NT2/D1 (cell line): Measurements from ENCODE around the gene TMPRSS11B.

Source experiments
- DNase-seq: peaks from one replicate; pipeline ENCODE4 v3.0.0-alpha.2; 2011; ENCODE audit warnings: low read depth, low spot score
- H3K27me3 ChIP-seq: 2 replicates; pipeline ENCODE4 v1.6.0; 2011; ENCODE audit warnings: mild to moderate bottlenecking; ENCODE audit not compliant: insufficient read length, insufficient read depth
- H3K36me3 ChIP-seq: 2 replicates; pipeline ENCODE4 v1.6.1; 2011; ENCODE audit warnings: mild to moderate bottlenecking, low read length, mixed read lengths; ENCODE audit not compliant: insufficient read depth, insufficient read length
- H3K4me1 ChIP-seq: 2 replicates; pipeline ENCODE4 v1.5.1; 2011; ENCODE audit not compliant: insufficient read depth, insufficient read length
- H3K4me3 ChIP-seq: 2 replicates; pipeline ENCODE4 v1.5.1; 2011; ENCODE audit warnings: low read depth; ENCODE audit not compliant: insufficient read length
- H3K9ac ChIP-seq: 2 replicates; pipeline ENCODE4 v1.6.0; 2011; ENCODE audit warnings: low read depth; ENCODE audit not compliant: insufficient read length
- H3K9me3 ChIP-seq: 2 replicates; pipeline ENCODE4 v1.5.1; 2011; ENCODE audit warnings: mild to moderate bottlenecking, low read length; ENCODE audit not compliant: insufficient read depth
- SUZ12 ChIP-seq: IDR thresholded peaks from 2 replicates; pipeline ENCODE4 v1.6.1; 2011; ENCODE audit not compliant: insufficient read length, insufficient read depth; ENCODE audit errors: extremely low read depth
- YY1 ChIP-seq: IDR thresholded peaks from 2 replicates; pipeline ENCODE4 v1.6.1; 2011; ENCODE audit not compliant: insufficient read length, insufficient read depth
- ZNF274 ChIP-seq: IDR thresholded peaks from 2 replicates; pipeline ENCODE4 v1.6.1; 2011; ENCODE audit warnings: mild to moderate bottlenecking, low read depth, low read length

TMPRSS11B gene

GRCh38 chr4:68278029-68278428 lies 32.5 kb upstream of the TMPRSS11B start:
- TF ChIP-seq SUZ12 = no peak
- no peak for TF ChIP-seq ZNF274
- no peak for TF ChIP-seq YY1
- DNase-seq = no peak
- Histone ChIP-seq H3K36me3 (no peaks in the 10 kb centered on the region), H3K4me1 (no peaks in the 10 kb centered on the region), H3K9me3 (peaks cover 19% of the 10 kb centered on the region; the same call in 1 of the 2 replicates), H3K27me3 (no peaks in the 10 kb centered on the region), H3K4me3 (no peak overlapping the region), H3K9ac (no peak overlapping the region)

- Histone ChIP-seq H3K4me3 (no peak overlapping the region), H3K9me3 (peaks cover 19% of the 10 kb centered on the region; the same call in 1 of the 2 replicates), H3K9ac (no peak overlapping the region), H3K36me3 (no peaks in the 10 kb centered on the region), H3K4me1 (no peaks in the 10 kb centered on the region), H3K27me3 (no peaks in the 10 kb centered on the region)
- no peak for TF ChIP-seq SUZ12
- DNase-seq = no peak
Measured at GRCh38 chr4:68277627-68278026, 32.1 kb upstream of the TMPRSS11B start.

- H3K27me3 ChIP-seq = no peaks in the 10 kb centered on the region
- H3K9me3 ChIP-seq = peaks cover 46% of the 10 kb centered on the region
- peak; percentile 56 for DNase-seq
- H3K4me1 ChIP-seq = no peaks in the 10 kb centered on the region
- no peak overlapping the region for H3K4me3 ChIP-seq
- no peak for TF ChIP-seq ZNF274
- TF ChIP-seq YY1 = no peak
- no peak for TF ChIP-seq SUZ12
- H3K36me3 ChIP-seq = no peaks in the 10 kb centered on the region
- no peak overlapping the region for H3K9ac ChIP-seq
Measured at GRCh38 chr4:68272860-68273259, 27.4 kb upstream of the TMPRSS11B start.

- peaks cover 46% of the 10 kb centered on the region for H3K9me3 ChIP-seq
- H3K27me3 ChIP-seq = no peaks in the 10 kb centered on the region
- H3K4me1 ChIP-seq = no peaks in the 10 kb centered on the region
- TF ChIP-seq ZNF274 (no peak), SUZ12 (no peak), YY1 (no peak)
- DNase-seq = no peak
- no peak overlapping the region for H3K9ac ChIP-seq
- H3K4me3 ChIP-seq = no peak overlapping the region
- no peaks in the 10 kb centered on the region for H3K36me3 ChIP-seq
Measured at GRCh38 chr4:68272380-68272779, 26.9 kb upstream of the TMPRSS11B start.

GRCh38 chr4:68271851-68272357 lies 26.4 kb upstream of the TMPRSS11B start:
- peaks cover 46% of the 10 kb centered on the region for H3K9me3 ChIP-seq
- DNase-seq = no peak
- H3K27me3 ChIP-seq = no peaks in the 10 kb centered on the region
- no peaks in the 10 kb centered on the region for H3K4me1 ChIP-seq
- H3K4me3 ChIP-seq = no peak overlapping the region
- no peaks in the 10 kb centered on the region for H3K36me3 ChIP-seq
- H3K9ac ChIP-seq = no peak overlapping the region
- TF ChIP-seq SUZ12 (no peak), YY1 (no peak), ZNF274 (no peak)

GRCh38 chr4:68267433-68267944 lies 22.0 kb upstream of the TMPRSS11B start:
- Histone ChIP-seq H3K36me3 (no peaks in the 10 kb centered on the region), H3K4me3 (no peak overlapping the region), H3K4me1 (no peaks in the 10 kb centered on the region), H3K9me3 (peaks cover 32% of the 10 kb centered on the region), H3K9ac (no peak overlapping the region), H3K27me3 (no peaks in the 10 kb centered on the region)
- no peak for TF ChIP-seq SUZ12
- TF ChIP-seq ZNF274 = no peak
- TF ChIP-seq YY1 = no peak
- DNase-seq = no peak

GRCh38 chr4:68264875-68265565 lies 19.5 kb upstream of the TMPRSS11B start:
- no peak for DNase-seq

More at GRCh38 chr4:68264875-68265565, 19.5 kb upstream of the TMPRSS11B start:
- H3K4me1 ChIP-seq = no peaks in the 10 kb centered on the region
- H3K9ac ChIP-seq = no peak overlapping the region
- no peak for TF ChIP-seq SUZ12
- H3K9me3 ChIP-seq = peaks cover 17% of the 10 kb centered on the region
- no peak overlapping the region for H3K4me3 ChIP-seq
- no peaks in the 10 kb centered on the region for H3K27me3 ChIP-seq
- no peaks in the 10 kb centered on the region for H3K36me3 ChIP-seq
